ENCODE results near the gene NELFB.

NELFB gene

GRCh38 chr9:137224830-137225694, 30.1 kb upstream of the NELFB start, which contains the start of gene CYSRT1:
Gene CYSRT1, plus strand, starts transcription at chr9:137225174. Its CDS starts 448 bp downstream, at chr9:137225622.
- no peak for DNase-seq

- DNase-seq, result no peak
Measured at GRCh38 chr9:137225699-137226331, 29.3 kb upstream of the NELFB start.

- no peak for DNase-seq
Measured at GRCh38 chr9:137226338-137227053, 28.6 kb upstream of the NELFB start.

- no peak for DNase-seq
Measured at GRCh38 chr9:137227054-137227852, 27.9 kb upstream of the NELFB start, which contains the start of gene RNF224. Gene RNF224, plus strand, starts transcription at chr9:137227502. Its CDS starts 834 bp downstream, at chr9:137228336.

- DNase-seq, result no peak
Measured at GRCh38 chr9:137227853-137228505, 27.1 kb upstream of the NELFB start.

- DNase-seq, result no peak
Measured at GRCh38 chr9:137228506-137228967, 26.6 kb upstream of the NELFB start.

- no peak for DNase-seq
Measured at GRCh38 chr9:137228968-137229896, 25.9 kb upstream of the NELFB start.

- DNase-seq, result no peak
Measured at GRCh38 chr9:137229903-137230704, 25.0 kb upstream of the NELFB start.

GRCh38 chr9:137230705-137231371, 24.3 kb upstream of the NELFB start, which contains the start of gene SLC34A3:
Gene SLC34A3, plus strand, starts transcription at chr9:137230901. Its CDS starts 802 bp downstream, at chr9:137231703.
- no peak for DNase-seq

GRCh38 chr9:137231372-137232039, 23.6 kb upstream of the NELFB start:
- no peak for DNase-seq

- DNase-seq, result no peak
Measured at GRCh38 chr9:137232101-137232500, 23.0 kb upstream of the NELFB start.

GRCh38 chr9:137232510-137232909, 22.6 kb upstream of the NELFB start:
- no peak for DNase-seq

GRCh38 chr9:137233143-137233980, 21.8 kb upstream of the NELFB start:
- no peak for DNase-seq

GRCh38 chr9:137234055-137234697, 21.0 kb upstream of the NELFB start:
- no peak for DNase-seq

- DNase-seq, result no peak
Measured at GRCh38 chr9:137234758-137235423, 20.2 kb upstream of the NELFB start.
